Breast epithelium (tissue), 4 donors: ENCODE results near the gene WIPI1. TPM values are rescaled to one million over a fixed set of nuclear protein-coding genes. Genes with fewer than 3 reads are reported as not detected.
A peak's percentile ranks its signal among the peaks of the same experiment; 100 is the strongest.

Experiments
- DNase-seq, 2 donors: peaks; one replicate each; pipeline ENCODE4 v3.0.0-alpha.2; 2019; ENCODE audit warnings: low spot score in 2 of 2
- H3K27ac ChIP-seq, 2 donors: fragments of 200-600 bp; sonication (generic) in 1 of 2; one replicate each; pipeline ENCODE4 v1.5.1; 2016 to 2019; ENCODE audit warnings: mild to moderate bottlenecking in 1 of 2
- H3K27me3 ChIP-seq, 2 donors: fragments of 200-600 bp; sonication (generic) in 1 of 2; one replicate each; pipeline versions ENCODE4 v1.5.1 to v1.6.0; 2017 to 2019; ENCODE audit warnings: control low read depth in 1 of 2, mild to moderate bottlenecking in 1 of 2
- H3K36me3 ChIP-seq: fragments of 200-600 bp; one replicate; pipeline ENCODE4 v1.5.1; 2019
- H3K4me1 ChIP-seq, 2 donors: fragments of 200-600 bp; sonication (generic); one replicate each; pipeline ENCODE4 v1.5.1; 2016 to 2019; ENCODE audit warnings: control low read depth in 1 of 2
- H3K4me3 ChIP-seq, 3 donors: fragments of 200-600 bp; sonication (generic); 1 replicate in 2 of 3; 2 replicates in 1 of 3; pipeline ENCODE4 v1.5.1; 2016 to 2019; ENCODE audit warnings: mild to moderate bottlenecking in 3 of 3, moderate library complexity in 2 of 3
- H3K9me3 ChIP-seq, 2 donors: fragments of 200-600 bp; sonication (generic) in 1 of 2; one replicate each; pipeline ENCODE4 v1.5.1; 2016 to 2019; ENCODE audit warnings: control low read depth in 1 of 2
- POLR2A ChIP-seq: fragments of 450-650 bp; IDR thresholded peaks from one replicate; pipeline ENCODE4 v1.6.1; 2016; ENCODE audit warnings: antibody characterized with exemption, mild to moderate bottlenecking, moderate library complexity
- POLR2AphosphoS5 ChIP-seq, 3 donors: sonication (generic); formaldehyde crosslinking; IDR thresholded peaks; one replicate each; pipeline ENCODE4 v1.6.1; 2017; ENCODE audit warnings: antibody characterized with exemption in 3 of 3
- intact Hi-C: fragments of 100-400 bp; cut with DNase I; formaldehyde crosslinking; loops from one replicate; pipeline ENCODE4 v1.15.1; 2023; ENCODE audit warnings: low total_unique reads
- total RNA-seq, 3 donors: library from RNA; depleted of rRNA; stranded (reverse); fragments of >200 nt; gene quantifications; one replicate each; pipeline ENCODE4 v1.1.0, GENCODE V29; 2016
- TF ChIP-seq, protein P1 (sequence below), 3 donors: fragments of 450-650 bp; IDR thresholded peaks; one replicate each; pipeline ENCODE4 v1.5.1; 2016 to 2017; ENCODE audit warnings: antibody characterized with exemption in 3 of 3, mild to moderate bottlenecking in 3 of 3, moderate library complexity in 3 of 3

Gene WIPI1
- total RNA-seq, 3 donors from 2014 or later, result 65.1 to 83.6 (median 70.9) TPM

DNA sequence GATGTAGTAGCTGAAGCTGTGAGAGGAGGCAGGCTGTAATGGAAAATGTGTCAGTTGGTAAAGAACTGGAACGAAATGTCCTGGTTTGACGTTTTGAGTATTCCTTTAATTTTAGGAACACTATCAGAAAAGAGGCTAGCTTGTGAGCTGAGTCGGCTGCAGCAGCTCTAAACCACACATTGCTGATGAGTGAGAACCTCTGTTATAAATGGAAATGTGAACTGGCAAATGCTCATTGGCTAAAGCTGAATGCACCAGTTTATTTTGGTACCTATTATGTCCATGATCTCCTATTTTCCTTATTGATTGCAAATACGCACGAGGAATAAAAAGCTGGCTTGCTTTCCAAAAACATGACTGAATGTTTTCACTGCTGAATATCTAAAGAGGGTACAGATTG, 11.0 kb upstream of the WIPI1 start:
- Histone ChIP-seq H3K27ac (no peak overlapping the region), H3K36me3 (no peaks in the 10 kb centered on the region), H3K27me3 (no peaks in the 10 kb centered on the region), H3K9me3 (no peaks in the 10 kb centered on the region), H3K4me3 (no peak overlapping the region), H3K4me1 (no peaks in the 10 kb centered on the region)
- TF ChIP-seq, protein P1, sequence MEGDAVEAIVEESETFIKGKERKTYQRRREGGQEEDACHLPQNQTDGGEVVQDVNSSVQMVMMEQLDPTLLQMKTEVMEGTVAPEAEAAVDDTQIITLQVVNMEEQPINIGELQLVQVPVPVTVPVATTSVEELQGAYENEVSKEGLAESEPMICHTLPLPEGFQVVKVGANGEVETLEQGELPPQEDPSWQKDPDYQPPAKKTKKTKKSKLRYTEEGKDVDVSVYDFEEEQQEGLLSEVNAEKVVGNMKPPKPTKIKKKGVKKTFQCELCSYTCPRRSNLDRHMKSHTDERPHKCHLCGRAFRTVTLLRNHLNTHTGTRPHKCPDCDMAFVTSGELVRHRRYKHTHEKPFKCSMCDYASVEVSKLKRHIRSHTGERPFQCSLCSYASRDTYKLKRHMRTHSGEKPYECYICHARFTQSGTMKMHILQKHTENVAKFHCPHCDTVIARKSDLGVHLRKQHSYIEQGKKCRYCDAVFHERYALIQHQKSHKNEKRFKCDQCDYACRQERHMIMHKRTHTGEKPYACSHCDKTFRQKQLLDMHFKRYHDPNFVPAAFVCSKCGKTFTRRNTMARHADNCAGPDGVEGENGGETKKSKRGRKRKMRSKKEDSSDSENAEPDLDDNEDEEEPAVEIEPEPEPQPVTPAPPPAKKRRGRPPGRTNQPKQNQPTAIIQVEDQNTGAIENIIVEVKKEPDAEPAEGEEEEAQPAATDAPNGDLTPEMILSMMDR (IDR thresholded peaks at IDR 0.05), result no peak
- TF ChIP-seq POLR2A (no peak), POLR2AphosphoS5 (IDR thresholded peaks at IDR 0.05) (no peak)
- DNase-seq, result no peak
- intact Hi-C loops, result no loop called here

GRCh38 chr17:68463211-68464019, 6.1 kb upstream of the WIPI1 start:
- Histone ChIP-seq H3K4me3 (no peak overlapping the region), H3K27me3 (no peaks in the 10 kb centered on the region), H3K36me3 (no peaks in the 10 kb centered on the region), H3K27ac (no peak overlapping the region), H3K9me3 (no peaks in the 10 kb centered on the region), H3K4me1 (no peaks in the 10 kb centered on the region)
- TF ChIP-seq POLR2A, result no peak
- no peak for TF ChIP-seq POLR2AphosphoS5 (IDR thresholded peaks at IDR 0.05)
- TF ChIP-seq, protein P1 (IDR thresholded peaks at IDR 0.05), result no peak
- DNase-seq, result no peak
- intact Hi-C loops, result no loop called here

GRCh38 chr17:68462381-68463210, 5.3 kb upstream of the WIPI1 start:
- H3K27me3 ChIP-seq, result no peaks in the 10 kb centered on the region
- intact Hi-C loops, result no loop called here
- H3K4me3 ChIP-seq, result no peak overlapping the region
- H3K4me1 ChIP-seq, result no peaks in the 10 kb centered on the region
- no peak overlapping the region for H3K27ac ChIP-seq
- H3K9me3 ChIP-seq, result no peaks in the 10 kb centered on the region
- no peaks in the 10 kb centered on the region for H3K36me3 ChIP-seq
- TF ChIP-seq POLR2AphosphoS5 (IDR thresholded peaks at IDR 0.05) (no peak), POLR2A (no peak)
- TF ChIP-seq, protein P1 (IDR thresholded peaks at IDR 0.05), result peak; percentile 63 to 80 (median 78)
- DNase-seq, result peak in 1 of 2 donors; percentile 52

DNA sequence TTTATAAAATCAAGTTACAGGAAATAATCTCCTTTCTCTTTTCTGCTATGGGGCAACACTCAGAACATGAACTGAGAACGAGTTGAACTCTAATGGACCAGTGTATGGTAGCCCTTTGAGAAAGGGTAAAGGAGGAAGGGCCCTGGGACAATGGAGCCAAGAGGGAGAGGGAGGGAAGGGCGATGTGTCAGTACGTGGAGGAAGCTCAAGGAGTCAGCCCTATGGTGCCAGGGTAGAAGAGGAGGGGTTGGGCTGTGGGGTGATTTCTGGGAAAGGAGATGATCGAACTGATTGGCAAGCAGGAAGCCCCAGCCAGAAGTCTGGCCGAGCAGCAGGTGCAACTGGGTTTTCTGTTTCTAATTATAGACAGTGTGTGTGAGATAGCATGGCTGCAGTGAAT, 4.3 kb upstream of the WIPI1 start:
- intact Hi-C loops, result loop anchor here (2.0 kb wide), 1 partner anchor 51 kb away; the partner anchor contains the start of gene PRKAR1A
- Histone ChIP-seq H3K27ac (peak overlapping the region in 1 of 2 donors; percentile 2), H3K4me3 (no peak overlapping the region), H3K36me3 (no peaks in the 10 kb centered on the region), H3K4me1 (no peaks in the 10 kb centered on the region), H3K9me3 (no peaks in the 10 kb centered on the region), H3K27me3 (no peaks in the 10 kb centered on the region)
- no peak for TF ChIP-seq POLR2AphosphoS5 (IDR thresholded peaks at IDR 0.05)
- no peak for TF ChIP-seq POLR2A
- TF ChIP-seq, protein P1 (IDR thresholded peaks at IDR 0.05), result no peak
- DNase-seq, result no peak
